HCT116 (cell line): ENCODE data around the gene CSTF2T. TPM values are rescaled to one million over a fixed set of nuclear protein-coding genes. Genes with fewer than 3 reads are reported as not detected.

Experiments
- ATAC-seq: fragments of 200-7000 bp; cut with Tn5 transposase; 2 replicates; pipeline ENCODE4 v1.9.1; 2020; ENCODE audit warnings: mild to moderate bottlenecking, moderate library complexity
- BruUV-seq: library from RNA; stranded (reverse); fragments of 400-500 nt; replicated peaks from 2 replicates; lab custom pipeline; 2021; lab: Mats Ljungman, UMichigan
- CTCF ChIA-PET: fragments of 300-600 bp; sonication (Branson Sonifier 250); formaldehyde crosslinking; loops from one replicate; lab custom pipeline; 2021; ENCODE audit warnings: antibody characterized with exemption; lab: Charles Lee
- POLR2A ChIA-PET: fragments of 300-600, 350-600 bp; sonication (Branson Sonifier 250); formaldehyde crosslinking; loops from one replicate; lab custom pipeline; 2021; ENCODE audit warnings: antibody characterized with exemption; lab: Charles Lee
- RAD21 ChIA-PET, 2 experiments: fragments of 300-600 bp; sonication (Branson Sonifier 250); formaldehyde crosslinking; loops; one replicate each; lab custom pipeline; 2023; ENCODE audit warnings: low total read pairs in 2 of 2; ENCODE audit not compliant: uncharacterized antibody in 2 of 2, unreplicated experiment in 2 of 2, low non-redundant PET in 1 of 2; lab: Charles Lee
- DNase-seq: peaks from one replicate; pipeline ENCODE4 v3.0.0-alpha.2; 2010; ENCODE audit warnings: low read depth, low spot score
- H2AFZ ChIP-seq: fragments of 200-600 bp; shearing (Covaris generic), sonication (generic); 2 replicates; pipeline ENCODE4 v1.6.1; 2017; ENCODE audit warnings: low read depth, mixed run types, mixed read lengths, antibody characterized with exemption, low read length; ENCODE audit not compliant: poor library complexity, severe bottlenecking
- H3K27ac ChIP-seq: 2 replicates; pipeline ENCODE4 v1.5.1; 2012; ENCODE audit warnings: low read depth, low read length
- H3K27me3 ChIP-seq: fragments of 200-600 bp; sonication (generic); 2 replicates; pipeline ENCODE4 v1.6.1; 2016; ENCODE audit warnings: mixed run types, low read length, mixed read lengths; ENCODE audit not compliant: insufficient read depth
- H3K36me3 ChIP-seq, 2 experiments: fragments of 200-500 bp in 1 of 2; fragments of 200-600 bp in 1 of 2; sonication (Bioruptor generic) in 1 of 2; sonication (generic) in 1 of 2; 2 replicates each; pipeline versions ENCODE4 v1.5.1 to v1.6.1; 2014 to 2016; ENCODE audit warnings: low read length in 2 of 2, inconsistent platforms in 1 of 2, mixed read lengths in 1 of 2, mixed run types in 1 of 2; ENCODE audit not compliant: insufficient read depth in 2 of 2, control insufficient read depth in 1 of 2
- H3K4me1 ChIP-seq, 2 experiments: fragments of 200-600 bp in 1 of 2; sonication (generic) in 1 of 2; 2 replicates each; pipeline versions ENCODE4 v1.5.1 to v1.6.1; 2012 to 2017; ENCODE audit warnings: low read length in 2 of 2, inconsistent platforms in 1 of 2, mild to moderate bottlenecking in 1 of 2, mixed read lengths in 1 of 2, mixed run types in 1 of 2, moderate library complexity in 1 of 2; ENCODE audit not compliant: insufficient read depth in 2 of 2, control insufficient read depth in 1 of 2
- H3K4me2 ChIP-seq: fragments of 200-600 bp; sonication (generic); 2 replicates; pipeline ENCODE4 v1.6.1; 2017; ENCODE audit warnings: mixed run types, low read length, mixed read lengths
- H3K4me3 ChIP-seq, 2 experiments: fragments of 200-600 bp in 1 of 2; sonication (generic) in 1 of 2; replicated peaks in 1 of 2; 2 replicates each; pipeline ENCODE4 v1.5.1; 2011 to 2016; ENCODE audit warnings: low read length in 2 of 2, control low read depth in 1 of 2, low read depth in 1 of 2, mild to moderate bottlenecking in 1 of 2, mixed read lengths in 1 of 2, mixed run types in 1 of 2
- H3K79me2 ChIP-seq: fragments of 200-600 bp; sonication (generic); 2 replicates; pipeline ENCODE4 v1.6.1; 2017; ENCODE audit warnings: mild to moderate bottlenecking, mixed run types, low read length, moderate library complexity, mixed read lengths; ENCODE audit not compliant: insufficient read depth
- H3K9ac ChIP-seq: fragments of 200-600 bp; sonication (generic); 2 replicates; pipeline ENCODE4 v1.6.1; 2016; ENCODE audit warnings: low read length, mixed read lengths
- H3K9me2 ChIP-seq: fragments of 200-600 bp; sonication (generic), shearing (Covaris generic); 2 replicates; pipeline ENCODE4 v1.6.1; 2017; ENCODE audit warnings: mixed run types, mild to moderate bottlenecking, moderate library complexity; ENCODE audit not compliant: insufficient read depth
- H3K9me3 ChIP-seq, 2 experiments: fragments of 200-500 bp in 1 of 2; fragments of 200-600 bp in 1 of 2; sonication (Bioruptor generic) in 1 of 2; sonication (generic) in 1 of 2; 2 replicates each; pipeline ENCODE4 v1.6.1; 2014 to 2017; ENCODE audit warnings: low read length in 2 of 2, mixed read lengths in 2 of 2, inconsistent platforms in 1 of 2, low read depth in 1 of 2, mild to moderate bottlenecking in 1 of 2, mixed run types in 1 of 2, moderate library complexity in 1 of 2; ENCODE audit not compliant: control insufficient read depth in 1 of 2, insufficient read depth in 1 of 2
- H4K20me1 ChIP-seq: fragments of 200-600 bp; sonication (generic), shearing (Covaris generic); 2 replicates; pipeline ENCODE4 v1.6.1; 2017; ENCODE audit warnings: mixed run types, mild to moderate bottlenecking, moderate library complexity; ENCODE audit not compliant: insufficient read depth
- CBX3 ChIP-seq: IDR thresholded peaks from 2 replicates; pipeline ENCODE4 v1.6.1; 2012; ENCODE audit warnings: low read depth
- ELF1 ChIP-seq: IDR thresholded peaks from 2 replicates; pipeline ENCODE4 v1.6.1; 2012; ENCODE audit warnings: low read depth, borderline replicate concordance
- EZH2 ChIP-seq: fragments of 200-600 bp; sonication (generic); IDR thresholded peaks from 2 replicates; pipeline ENCODE4 v1.6.1; 2017; ENCODE audit warnings: antibody characterized with exemption, mixed run types
- EZH2phosphoT487 ChIP-seq: fragments of 200-600 bp; IDR thresholded peaks from 2 replicates; pipeline ENCODE4 v1.6.1; 2018; ENCODE audit warnings: antibody characterized with exemption, borderline replicate concordance
- JUND ChIP-seq: IDR thresholded peaks from 2 replicates; pipeline ENCODE4 v1.6.1; 2012
- MAX ChIP-seq: IDR thresholded peaks from 2 replicates; pipeline ENCODE4 v1.6.1; 2012
- POLR2A ChIP-seq: IDR thresholded peaks from 2 replicates; pipeline ENCODE4 v1.7.0; 2011; ENCODE audit warnings: borderline replicate concordance; ENCODE audit not compliant: insufficient read depth, insufficient read length; ENCODE audit errors: extremely low read depth
- RAD21 ChIP-seq: IDR thresholded peaks from 2 replicates; pipeline ENCODE4 v1.6.1; 2012; ENCODE audit warnings: low read depth, mild to moderate bottlenecking
- REST ChIP-seq: IDR thresholded peaks from 2 replicates; pipeline ENCODE4 v1.6.1; 2012; ENCODE audit warnings: low read depth
- SIN3A ChIP-seq: IDR thresholded peaks from 2 replicates; pipeline ENCODE4 v1.6.1; 2012; ENCODE audit warnings: low read depth
- SRF ChIP-seq: IDR thresholded peaks from 2 replicates; pipeline ENCODE4 v1.6.1; 2012; ENCODE audit warnings: low read depth
- TCF7L2 ChIP-seq: IDR thresholded peaks from 2 replicates; pipeline ENCODE4 v1.7.0; 2011; ENCODE audit warnings: borderline replicate concordance, inconsistent platforms; ENCODE audit not compliant: insufficient read depth, insufficient read length; ENCODE audit errors: extremely low read depth
- ZNF274 ChIP-seq: fragments of 200-500 bp; sonication (Bioruptor generic); IDR thresholded peaks from 2 replicates; pipeline ENCODE4 v1.6.1; 2014; ENCODE audit warnings: mild to moderate bottlenecking, low read depth, low read length, inconsistent platforms
- intact Hi-C: fragments of 100-400 bp; cut with micrococcal nuclease; formaldehyde crosslinking; loops from 2 replicates; pipeline ENCODE4 v1.10.0; 2022
- total RNA-seq: library from RNA; stranded (reverse); gene quantifications from one replicate; pipeline ENCODE4 v1.2.1, GENCODE V29; 2021; ENCODE audit not compliant: unreplicated experiment
- TF ChIP-seq, protein P1 (sequence below): IDR thresholded peaks from 2 replicates; pipeline ENCODE4 v1.6.1; 2012

The CSTF2T gene
- total RNA-seq, 1 experiment from 2014 or later, result 18.5 TPM

GRCh38 chr10:51718804-51719291 lies 19.5 kb upstream of the CSTF2T start:
- H3K27ac ChIP-seq, result no peak overlapping the region
- H3K79me2 ChIP-seq, result no peaks in the 10 kb centered on the region
- POLR2A ChIA-PET, result no interaction called here
- H4K20me1 ChIP-seq, result no peaks in the 10 kb centered on the region
- H3K9me3 ChIP-seq, result no peaks in the 10 kb centered on the region
- intact Hi-C loops, result no loop called here
- no TSS peak for BruUV-seq
- H3K9ac ChIP-seq, result no peak overlapping the region
- TF ChIP-seq, protein P1, sequence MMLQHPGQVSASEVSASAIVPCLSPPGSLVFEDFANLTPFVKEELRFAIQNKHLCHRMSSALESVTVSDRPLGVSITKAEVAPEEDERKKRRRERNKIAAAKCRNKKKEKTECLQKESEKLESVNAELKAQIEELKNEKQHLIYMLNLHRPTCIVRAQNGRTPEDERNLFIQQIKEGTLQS, result no peak
- TF ChIP-seq ZNF274 (no peak), TCF7L2 (no peak), EZH2 (no peak), ELF1 (no peak), RAD21 (no peak), EZH2phosphoT487 (no peak), SIN3A (no peak), JUND (no peak), POLR2A (no peak), SRF (no peak), REST (no peak), CBX3 (no peak), MAX (no peak)
- no peak overlapping the region for H2AFZ ChIP-seq
- no peak overlapping the region for H3K4me3 ChIP-seq
- peaks cover 13% of the 10 kb centered on the region for H3K27me3 ChIP-seq
- H3K36me3 ChIP-seq, result no peaks in the 10 kb centered on the region
- CTCF ChIA-PET, result no interaction called here
- ATAC-seq, result no peak
- no peaks in the 10 kb centered on the region for H3K4me1 ChIP-seq
- H3K4me2 ChIP-seq, result no peak overlapping the region
- RAD21 ChIA-PET, result no interaction called here
- no peak for DNase-seq
- H3K9me2 ChIP-seq, result no peaks in the 10 kb centered on the region
